ENCODE measurements around the gene NHSL2.

Gene NHSL2

DNA sequence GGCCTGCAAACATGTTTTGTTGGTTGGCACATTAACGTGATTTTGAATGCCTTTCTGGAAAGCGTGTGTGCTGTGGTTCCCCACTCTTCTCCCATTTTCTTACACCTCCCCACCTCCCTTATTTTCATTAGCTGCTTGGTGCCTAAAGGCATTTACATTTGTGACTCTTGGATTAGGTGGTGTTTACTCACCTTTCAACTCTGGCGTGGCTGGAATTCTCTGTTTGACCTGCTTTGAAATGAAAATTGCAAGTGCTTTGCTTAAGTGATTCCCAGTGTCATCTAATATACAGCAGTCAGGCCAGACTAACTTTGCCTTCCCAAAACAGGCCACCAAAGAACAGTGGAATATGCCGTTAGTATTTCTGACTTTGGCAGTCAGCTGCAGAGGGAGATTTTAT, 80.5 kb downstream of the NHSL2 start:
- DNase-seq (ENCODE audit: low spot score), result no peak

- no peak for DNase-seq (ENCODE audit: low spot score)
These were observed 82.1 kb downstream of the NHSL2 start for GRCh38 chrX:71992711-71993110.

GRCh38 chrX:71993371-71993770, 82.7 kb downstream of the NHSL2 start:
- no peak for DNase-seq (ENCODE audit: low spot score)

GRCh38 chrX:71994601-71995000, 84.0 kb downstream of the NHSL2 start:
- DNase-seq (ENCODE audit: low spot score), result no peak

- DNase-seq (ENCODE audit: low spot score), result no peak
These were observed 84.5 kb downstream of the NHSL2 start for GRCh38 chrX:71995122-71995521.

- DNase-seq (ENCODE audit: low spot score), result no peak
These were observed 85.5 kb downstream of the NHSL2 start for GRCh38 chrX:71996136-71996535.

DNA sequence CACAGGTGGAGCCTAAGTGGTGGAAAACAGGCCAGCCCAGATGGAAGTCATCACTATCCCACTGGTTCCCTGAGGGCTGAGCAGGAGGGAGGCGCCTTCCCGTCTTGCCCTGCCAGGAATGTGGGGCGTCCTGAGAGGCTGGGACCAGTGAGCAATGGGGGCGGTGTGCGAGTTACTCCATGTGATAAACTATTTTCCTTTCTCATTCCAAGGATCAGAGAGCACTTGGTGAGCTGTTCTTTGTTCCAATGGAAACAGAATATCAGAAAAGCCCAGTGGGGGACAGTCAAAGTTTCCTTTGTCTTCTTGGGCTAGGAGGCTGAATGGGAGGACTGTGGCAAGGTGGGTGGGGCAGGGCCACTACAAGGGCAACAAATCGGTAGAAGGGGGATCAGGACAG, 86.2 kb downstream of the NHSL2 start:
- no peak for DNase-seq (ENCODE audit: low spot score)

- no peak for DNase-seq (ENCODE audit: low spot score)
These were observed 86.7 kb downstream of the NHSL2 start for GRCh38 chrX:71997320-71997719.

DNA sequence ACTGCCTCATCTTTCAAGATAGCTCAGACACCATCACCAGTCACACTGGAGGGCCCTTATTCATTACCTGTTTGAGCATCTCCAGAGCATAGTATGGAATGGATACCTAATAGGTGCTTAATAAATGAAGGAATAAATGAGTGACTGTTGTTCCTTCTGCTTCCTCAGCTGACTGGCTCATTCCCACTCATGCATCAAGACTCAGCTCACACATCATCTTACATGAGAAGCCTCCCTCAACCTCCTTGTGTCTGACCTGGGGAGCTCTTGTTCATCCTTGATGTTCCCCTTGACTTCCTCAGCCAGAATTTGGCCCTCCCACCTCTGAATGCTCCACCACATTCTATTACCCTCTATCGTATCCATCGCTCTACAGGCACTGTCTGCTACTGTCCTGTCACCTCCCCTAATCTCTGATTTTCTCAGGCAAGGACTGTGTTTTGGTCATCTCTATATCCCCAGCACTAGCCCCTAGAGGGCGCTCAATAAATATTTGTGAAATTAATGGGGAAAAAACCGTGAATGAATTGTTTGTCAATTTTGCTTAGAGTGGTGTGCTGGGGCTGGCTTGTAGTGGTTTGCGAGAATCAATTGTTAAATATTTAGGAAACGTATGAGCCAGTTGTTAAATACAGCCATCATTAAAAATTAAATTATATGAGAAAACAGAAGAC, 88.3 kb downstream of the NHSL2 start:
- DNase-seq (ENCODE audit: low spot score), result no peak

- no peak for DNase-seq (ENCODE audit: low spot score)
These were observed 88.9 kb downstream of the NHSL2 start for GRCh38 chrX:71999535-71999934.

- no peak for DNase-seq (ENCODE audit: low spot score)
These were observed 90.8 kb downstream of the NHSL2 start for GRCh38 chrX:72001471-72001870.

- no peak for DNase-seq (ENCODE audit: low spot score)
These were observed 91.3 kb downstream of the NHSL2 start for GRCh38 chrX:72001906-72002305.

DNA sequence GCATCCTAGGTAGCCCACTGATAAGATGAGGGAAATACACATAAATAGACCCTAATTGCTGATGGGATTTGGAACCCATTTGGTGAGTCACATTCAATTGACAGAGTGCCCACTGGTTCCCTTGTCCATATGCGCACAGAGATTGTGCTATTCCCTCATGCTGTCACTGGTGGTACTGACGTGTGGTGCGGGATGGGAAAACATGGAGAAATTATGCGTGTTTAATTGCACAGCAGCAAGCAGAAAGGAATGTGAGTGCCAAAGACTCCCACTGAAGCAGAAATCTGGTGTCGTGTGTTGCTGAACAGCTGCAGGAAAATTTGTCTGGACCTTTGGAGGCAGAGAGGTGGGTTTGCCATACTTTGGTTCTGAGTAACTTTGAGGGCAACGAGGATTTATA, 92.2 kb downstream of the NHSL2 start:
- no peak for DNase-seq (ENCODE audit: low spot score)

GRCh38 chrX:72003811-72004750, 93.4 kb downstream of the NHSL2 start:
- DNase-seq (ENCODE audit: low spot score), result peak; percentile 73

DNA sequence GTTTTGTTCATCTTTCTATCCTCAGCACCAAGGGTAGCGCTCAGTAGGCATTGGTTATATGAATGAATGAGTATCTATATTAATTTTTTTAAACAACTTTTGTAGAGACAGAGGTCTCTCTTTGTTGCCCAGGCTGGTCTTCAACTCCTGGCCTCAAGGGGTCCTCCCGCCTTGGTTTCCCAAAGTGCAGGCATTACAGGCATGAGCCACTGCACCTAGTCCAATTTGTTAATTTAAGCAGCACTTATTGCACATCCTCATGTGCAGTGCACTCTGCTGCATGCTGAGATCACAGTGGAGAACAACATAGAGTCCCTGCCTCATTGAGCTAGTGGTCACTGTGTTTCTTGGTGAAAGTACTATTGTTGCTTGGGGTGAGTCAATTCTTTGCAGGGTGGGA, 94.4 kb downstream of the NHSL2 start:
- no peak for DNase-seq (ENCODE audit: low spot score)

- no peak for DNase-seq (ENCODE audit: low spot score)
These were observed 95.8 kb downstream of the NHSL2 start for GRCh38 chrX:72006461-72006860.

GRCh38 chrX:72009731-72010130, 99.1 kb downstream of the NHSL2 start:
- no peak for DNase-seq (ENCODE audit: low spot score)

DNA sequence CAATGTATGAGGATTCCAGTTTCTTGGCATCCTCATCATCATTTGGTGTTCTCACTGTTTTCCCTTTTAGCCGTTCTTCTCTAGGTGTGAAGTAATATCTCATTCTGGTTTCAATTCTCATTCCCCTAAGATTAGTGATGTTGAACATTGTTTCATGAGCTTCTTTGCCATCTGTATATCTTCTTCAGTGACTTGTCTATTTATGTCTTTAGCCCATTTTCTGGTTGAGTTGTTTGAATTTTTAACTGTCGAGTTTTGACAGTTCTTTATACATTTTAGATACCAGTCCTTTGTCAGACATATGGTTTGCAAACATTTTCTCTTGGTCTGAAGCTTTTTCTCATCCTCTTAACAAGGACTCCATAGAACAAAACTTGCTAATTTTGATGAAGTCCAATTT, 101.1 kb downstream of the NHSL2 start:
- DNase-seq (ENCODE audit: low spot score), result no peak

GRCh38 chrX:72015383-72015782, 104.7 kb downstream of the NHSL2 start:
- DNase-seq (ENCODE audit: low spot score), result no peak

DNA sequence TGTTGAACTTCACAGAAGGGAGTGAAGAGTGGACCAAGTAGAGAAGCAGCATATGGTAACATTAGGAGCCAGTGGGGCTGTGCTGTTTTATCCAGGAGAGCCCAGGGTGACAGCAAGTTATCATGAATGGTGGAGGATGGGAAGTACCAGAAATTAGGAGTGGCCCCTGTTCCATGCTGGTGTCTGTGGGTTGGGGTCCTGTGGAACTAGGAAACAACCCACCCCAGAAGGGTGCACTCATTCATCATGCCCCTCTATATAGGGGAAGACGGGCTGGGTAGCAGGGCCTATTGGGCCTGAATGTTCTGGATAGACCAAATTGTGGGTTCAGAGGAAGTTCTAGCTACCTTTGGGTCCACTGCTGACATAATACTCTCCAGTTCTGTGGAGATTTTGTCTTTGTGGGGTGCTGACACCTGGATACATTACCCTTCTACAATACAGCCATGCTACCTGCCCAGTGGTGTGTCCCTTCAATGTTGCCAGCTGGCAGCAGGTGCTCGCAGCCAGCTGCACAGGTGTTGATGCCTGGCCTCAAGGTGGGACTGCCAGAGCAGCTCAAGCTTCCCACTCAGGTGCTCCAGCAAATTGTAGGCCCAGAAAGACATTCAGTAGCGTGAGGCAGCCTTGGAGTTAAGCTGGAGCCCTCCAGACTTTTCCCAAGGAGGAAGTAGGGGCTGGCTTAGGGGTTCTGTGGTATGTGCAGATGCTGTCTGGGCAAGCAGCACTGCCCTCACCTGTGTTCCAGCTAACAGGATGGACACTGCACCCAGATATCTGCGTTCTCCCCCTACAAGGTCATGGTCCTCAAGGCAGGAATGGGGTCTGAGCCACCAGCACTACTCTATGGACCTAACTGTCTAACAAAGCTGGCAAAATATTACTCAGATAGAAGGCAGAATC, 106.5 kb downstream of the NHSL2 start:
- DNase-seq (ENCODE audit: low spot score), result no peak

DNA sequence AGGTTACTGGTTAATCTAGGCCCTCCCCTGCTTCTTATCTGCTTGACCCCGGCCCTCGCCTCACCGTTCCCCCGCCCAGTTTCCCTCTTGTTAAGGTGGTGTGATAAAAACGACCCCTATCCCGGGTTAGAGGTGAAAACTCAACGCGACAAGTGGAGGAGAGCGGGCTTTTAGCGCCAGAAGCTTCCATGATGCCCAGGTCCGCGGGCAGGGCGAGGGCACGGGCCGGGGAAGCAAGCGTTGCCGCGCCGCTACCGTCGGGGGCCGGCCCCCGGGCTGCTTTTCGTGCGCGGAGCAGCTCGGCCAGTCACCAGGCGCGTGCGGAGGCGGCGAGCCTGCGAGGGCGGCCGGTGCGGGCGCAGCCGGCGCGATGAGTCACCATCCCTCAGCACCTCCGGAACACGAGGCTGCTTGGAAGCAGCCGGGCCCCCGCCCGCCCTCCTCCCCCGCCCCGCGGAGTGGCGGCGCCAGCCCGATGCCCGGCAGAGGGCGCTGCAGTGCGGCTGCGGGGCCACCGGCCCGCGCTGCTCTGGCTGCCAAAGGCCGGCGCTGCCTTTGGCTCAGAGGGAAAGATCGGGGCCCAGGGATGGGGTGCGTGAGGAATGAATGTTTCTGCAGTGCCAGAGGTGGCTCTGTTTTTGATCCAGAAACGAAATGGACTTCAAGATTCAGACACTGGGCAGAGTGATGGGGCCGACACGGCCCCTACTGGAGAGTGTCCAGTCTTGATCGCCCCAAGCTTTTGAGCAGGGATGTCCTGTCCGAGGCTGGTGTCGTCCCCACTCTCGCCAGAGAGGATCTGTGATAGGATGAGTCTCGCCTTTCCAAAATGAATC, 107.8 kb downstream of the NHSL2 start:
- DNase-seq (ENCODE audit: low spot score), result peak; percentile 87

All from left forelimb (tissue), 1 donor.